AG04449 (cell line): Measurements from ENCODE around the gene NF1.

Source experiments
- CTCF ChIA-PET: fragments of 350-600 bp; formaldehyde crosslinking; extraction: SDS; loops from one replicate; lab custom pipeline; 2021; ENCODE audit warnings: antibody characterized with exemption; lab: Yijun Ruan, JAX
- POLR2A ChIA-PET: fragments of 400-600, 350-600 bp; formaldehyde crosslinking; extraction: SDS; loops from one replicate; lab custom pipeline; 2020; ENCODE audit warnings: antibody characterized with exemption, inconsistent platforms; lab: Yijun Ruan, JAX
- DNase-seq: peaks from one replicate; pipeline ENCODE4 v3.0.0-alpha.2; 2010; ENCODE audit warnings: low read depth, low spot score
- H3K4me3 ChIP-seq: 2 replicates; pipeline ENCODE4 v1.5.1; 2011; ENCODE audit warnings: low read depth, mild to moderate bottlenecking, control low read depth, low read length
- CTCF ChIP-seq: IDR thresholded peaks from one replicate; pipeline ENCODE4 v1.5.1; 2011; ENCODE audit warnings: mild to moderate bottlenecking, moderate library complexity, low read length, control low read depth, inconsistent platforms; ENCODE audit not compliant: insufficient read depth; ENCODE audit errors: missing control alignments

The NF1 gene

DNA sequence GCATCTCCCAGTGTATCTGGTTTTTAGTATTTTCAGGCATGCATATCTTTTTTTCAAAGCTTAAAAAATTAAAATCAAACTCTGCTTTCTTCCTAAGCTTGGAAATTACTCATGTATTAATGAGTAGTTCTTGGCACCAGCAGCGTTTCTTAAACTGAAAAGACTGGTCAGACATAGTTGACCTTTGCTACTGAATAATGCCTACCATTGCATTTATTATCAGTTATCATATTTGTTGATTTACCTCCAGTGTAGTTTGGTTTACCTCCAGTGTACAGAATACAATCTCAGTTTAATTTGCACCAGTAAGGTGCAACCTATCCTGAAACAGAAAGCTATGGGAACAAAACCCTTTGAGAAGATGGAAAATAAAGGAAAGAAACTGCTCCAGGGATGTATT, 261.2 kb downstream of the NF1 start:
- ChIA-PET POLR2A (no interaction called here), CTCF (interaction anchor here (1.4 to 3.1 kb wide), 2 partner anchors 11 to 17 kb away, joined by 6 to 10 read pairs; no protein-coding TSS in a partner anchor)
- TF ChIP-seq CTCF: no peak
- no peak for DNase-seq
- no peak overlapping the region for H3K4me3 ChIP-seq

DNA sequence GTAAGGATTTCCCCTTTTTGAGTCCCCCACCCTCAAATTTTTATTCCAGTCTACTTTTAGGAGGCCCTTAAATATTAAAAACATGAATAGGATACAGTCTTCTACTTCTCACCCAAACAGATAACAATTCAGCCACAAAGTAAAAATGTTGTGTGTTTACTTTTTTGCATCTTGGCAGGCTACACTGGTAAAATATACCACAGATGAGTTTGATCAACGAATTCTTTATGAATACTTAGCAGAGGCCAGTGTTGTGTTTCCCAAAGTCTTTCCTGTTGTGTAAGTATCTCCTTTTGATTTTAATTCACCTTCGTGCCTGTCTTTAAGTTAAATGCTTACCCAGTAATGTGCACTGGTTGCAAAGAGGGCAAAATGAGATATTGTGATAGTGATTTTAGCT, 262.3 kb downstream of the NF1 start:
- POLR2A ChIA-PET: no interaction called here
- TF ChIP-seq CTCF: no peak
- no peak for DNase-seq
- CTCF ChIA-PET: interaction anchor here (3.1 kb wide), 1 partner anchor 15 kb away, joined by 10 read pairs; no protein-coding TSS in a partner anchor
- no peak overlapping the region for H3K4me3 ChIP-seq

DNA sequence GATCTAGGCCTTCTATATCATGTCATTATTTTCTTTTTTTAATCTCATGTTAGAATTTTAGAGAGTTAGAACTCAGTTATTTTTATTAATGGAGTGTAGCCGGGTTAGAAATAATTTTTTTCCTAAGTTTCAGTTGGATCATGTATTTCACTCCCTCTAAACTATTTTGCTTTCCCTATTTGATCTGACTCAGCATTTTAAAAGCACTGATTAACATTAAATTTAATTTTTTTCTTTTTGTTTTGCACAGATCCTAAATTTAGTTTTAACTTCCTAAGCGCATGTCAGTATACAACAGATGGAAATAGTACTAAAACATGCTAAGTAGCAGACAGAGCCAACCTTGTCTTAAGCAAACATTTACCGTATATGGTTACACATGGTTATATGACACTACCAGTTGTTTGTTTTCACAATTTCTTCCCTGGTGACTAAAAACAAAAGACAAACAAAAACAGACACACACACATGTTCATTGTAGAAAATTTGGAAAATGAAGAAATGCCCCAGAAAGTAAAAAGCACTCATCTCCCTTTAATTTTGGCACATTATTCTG, 263.1 kb downstream of the NF1 start:
- DNase-seq: no peak
- TF ChIP-seq CTCF: no peak

DNA sequence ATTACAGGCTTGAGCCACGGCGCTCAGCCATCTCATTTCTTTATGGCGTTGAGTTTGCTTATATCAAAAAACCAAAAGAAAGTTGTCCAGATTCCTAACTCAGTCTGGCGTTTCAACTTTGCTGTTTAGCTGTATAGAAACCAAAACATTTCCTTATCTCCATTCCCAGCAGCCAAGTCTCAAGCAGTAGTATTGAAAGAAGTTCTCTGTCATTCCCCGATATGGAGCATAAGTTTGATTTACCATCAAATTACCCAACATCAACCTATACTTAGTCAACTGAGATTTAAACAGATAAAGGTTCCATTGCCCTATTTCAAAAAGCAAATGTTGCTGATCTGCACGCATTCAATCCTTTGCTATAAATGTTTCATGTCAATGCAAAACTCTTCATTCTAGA, 269.2 kb downstream of the NF1 start:
- ChIA-PET POLR2A (no interaction called here), CTCF (no interaction called here)
- H3K4me3 ChIP-seq: no peak overlapping the region
- TF ChIP-seq CTCF: no peak
- no peak for DNase-seq

More for the DNA sequence above, 263.1 kb downstream of the NF1 start:
- ChIA-PET CTCF (no interaction called here), POLR2A (no interaction called here)
- no peak overlapping the region for H3K4me3 ChIP-seq

GRCh38 chr17:31366088-31366487, 271.3 kb downstream of the NF1 start:
- POLR2A ChIA-PET: interaction anchor here (0.7 kb wide), 1 partner anchor 133 kb away, joined by 5 read pairs; no protein-coding TSS in a partner anchor
- no peak for TF ChIP-seq CTCF
- no peak overlapping the region for H3K4me3 ChIP-seq
- no peak for DNase-seq
- CTCF ChIA-PET: interaction anchor here (1.1 to 2.1 kb wide), 3 partner anchors 10 to 26 kb away, joined by 4 to 6 read pairs (median 4); no protein-coding TSS in a partner anchor

DNA sequence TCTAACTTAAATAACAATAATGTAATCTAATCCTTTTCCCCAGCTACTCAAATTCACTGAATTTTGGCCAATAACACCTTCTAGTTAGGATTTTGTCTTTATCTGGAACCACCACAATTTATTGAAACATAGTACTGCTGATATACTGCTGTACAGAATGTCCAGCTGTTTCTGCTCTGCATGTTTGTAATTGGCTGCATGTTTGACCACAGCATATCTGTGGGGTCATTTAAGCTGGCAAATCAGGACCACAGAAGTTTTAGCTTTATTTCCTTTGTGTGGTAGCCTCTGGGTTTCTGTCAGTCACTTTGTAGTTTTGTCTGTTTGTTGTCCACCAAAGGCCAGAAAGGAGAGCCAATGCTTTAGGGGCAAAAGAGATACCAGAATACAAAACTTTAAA, 274.5 kb downstream of the NF1 start:
- CTCF ChIA-PET: interaction anchor here (1.1 to 1.4 kb wide), 3 partner anchors 9 to 153 kb away, joined by 3 to 6 read pairs (median 5); no protein-coding TSS in a partner anchor
- no peak for TF ChIP-seq CTCF
- POLR2A ChIA-PET: no interaction called here
- H3K4me3 ChIP-seq: no peak overlapping the region
- no peak for DNase-seq
